PFSK-1 (cell line): ENCODE measurements around the gene UGT1A1.

Experiments
- FOXP2 ChIP-seq: optimal IDR thresholded peaks from 2 replicates; pipeline ENCODE3; 2011; ENCODE audit warnings: borderline replicate concordance, control low read depth, inconsistent platforms; ENCODE audit not compliant: insufficient read depth; ENCODE audit errors: extremely low read length, extremely low read depth
- SIN3A ChIP-seq: IDR thresholded peaks from 2 replicates; pipeline ENCODE4 v1.6.1; 2012; ENCODE audit warnings: mild to moderate bottlenecking, low read length, moderate library complexity, borderline replicate concordance; ENCODE audit not compliant: insufficient read depth
- TAF1 ChIP-seq: IDR thresholded peaks from 2 replicates; pipeline ENCODE4 v1.6.1; 2012; ENCODE audit warnings: low read length, control low read depth, borderline replicate concordance; ENCODE audit not compliant: insufficient read depth

DNA sequence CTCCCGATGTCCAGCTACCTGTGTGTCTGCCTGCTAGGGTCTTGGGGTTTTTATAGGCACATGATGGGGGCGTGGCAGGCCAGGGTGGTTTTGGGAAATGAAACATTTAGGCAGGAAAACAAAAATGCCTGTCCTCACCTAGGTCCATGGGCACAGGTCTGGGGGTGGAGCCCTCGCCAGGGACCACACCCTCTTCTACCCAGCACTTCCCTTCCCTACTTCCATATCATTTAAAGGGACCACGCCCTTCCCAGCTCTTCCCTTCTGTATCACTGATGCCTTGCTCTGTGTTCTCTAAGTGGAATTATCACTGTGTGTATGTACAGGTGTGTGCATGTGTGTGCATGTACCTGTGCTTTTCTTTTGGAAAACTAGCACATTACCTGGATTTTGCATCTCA lies 6.3 kb downstream of the UGT1A1 start:
- TF ChIP-seq TAF1 (no peak), SIN3A (no peak), FOXP2 (no peak)
